CD4-positive, alpha-beta memory T cell (primary cell): Measurements from ENCODE around the gene CHMP4B. TPM values are rescaled to one million over a fixed set of nuclear protein-coding genes. Genes with fewer than 3 reads are reported as not detected.

Source experiments
- CTCF ChIA-PET: fragments of 350-600 bp; sonication (Branson Sonifier 250); formaldehyde crosslinking; loops from one replicate; lab custom pipeline; 2021; ENCODE audit warnings: inconsistent platforms; ENCODE audit not compliant: partially characterized antibody; lab: Charles Lee
- POLR2A ChIA-PET: fragments of 350-600 bp; sonication (Branson Sonifier 250); formaldehyde crosslinking; loops from one replicate; lab custom pipeline; 2021; ENCODE audit not compliant: partially characterized antibody; lab: Charles Lee
- DNase-seq, 5 donors: peaks; one replicate each; pipeline versions ENCODE4 v3.0.0 to v3.0.0-alpha.2; 2020 to 2022; ENCODE audit warnings: mixed read lengths in 1 of 5
- H3K27ac ChIP-seq: one replicate; pipeline ENCODE4 v1.7.0; 2013; ENCODE audit warnings: low read depth, low read length
- H3K27me3 ChIP-seq: 2 replicates; pipeline ENCODE4 v1.7.0; 2013; ENCODE audit warnings: mild to moderate bottlenecking, low read length, moderate library complexity; ENCODE audit not compliant: insufficient read depth
- H3K36me3 ChIP-seq: 2 replicates; pipeline ENCODE4 v1.7.0; 2013; ENCODE audit warnings: mild to moderate bottlenecking, low read length, moderate library complexity; ENCODE audit not compliant: insufficient read depth
- H3K4me1 ChIP-seq: 2 replicates; pipeline ENCODE4 v1.7.0; 2013; ENCODE audit warnings: mild to moderate bottlenecking, low read length, moderate library complexity; ENCODE audit not compliant: insufficient read depth
- H3K4me3 ChIP-seq, 2 donors: one replicate each; pipeline ENCODE4 v1.7.0; 2013; ENCODE audit warnings: low read length in 2 of 2, mild to moderate bottlenecking in 1 of 2
- H3K9me3 ChIP-seq, 2 donors: one replicate each; pipeline ENCODE4 v1.7.0; 2013; ENCODE audit warnings: low read length in 2 of 2, control low read depth in 1 of 2; ENCODE audit not compliant: control insufficient read depth in 1 of 2
- H3K27ac Mint-ChIP-seq, 7 donors: one replicate each; pipeline ENCODE4 v1.8.0; 2020 to 2021; ENCODE audit warnings: mixed read lengths in 7 of 7, mild to moderate bottlenecking in 6 of 7, inconsistent platforms in 3 of 7, moderate library complexity in 3 of 7
- H3K27me3 Mint-ChIP-seq, 2 donors: one replicate each; pipeline ENCODE4 v1.8.0; 2020 to 2021; ENCODE audit warnings: mixed read lengths in 2 of 2
- H3K36me3 Mint-ChIP-seq, 2 donors: one replicate each; pipeline ENCODE4 v1.8.0; 2020 to 2021; ENCODE audit warnings: mixed read lengths in 2 of 2, inconsistent platforms in 1 of 2, mild to moderate bottlenecking in 1 of 2
- H3K4me1 Mint-ChIP-seq, 4 donors: one replicate each; pipeline ENCODE4 v1.8.0; 2020 to 2021; ENCODE audit warnings: mixed read lengths in 4 of 4, mild to moderate bottlenecking in 1 of 4
- H3K4me3 Mint-ChIP-seq, 8 donors: one replicate each; pipeline ENCODE4 v1.8.0; 2020 to 2021; ENCODE audit warnings: mixed read lengths in 8 of 8, mild to moderate bottlenecking in 7 of 8, moderate library complexity in 6 of 8, inconsistent platforms in 3 of 8
- H3K9me3 Mint-ChIP-seq, 8 donors: one replicate each; pipeline ENCODE4 v1.8.0; 2020 to 2021; ENCODE audit warnings: mixed read lengths in 8 of 8, mild to moderate bottlenecking in 5 of 8, inconsistent platforms in 3 of 8, moderate library complexity in 1 of 8
- intact Hi-C: fragments of 100-400 bp; cut with micrococcal nuclease; formaldehyde crosslinking; loops from one replicate; pipeline ENCODE4 v1.15.1; 2023
- polyA plus RNA-seq, 2 donors: library from polyadenylated mRNA; unstranded; fragments of 300-500 nt; fragmentation: Illumina TruSeq; gene quantifications; one replicate each; pipeline ENCODE4 v1.2.3, GENCODE V29; 2021
- total RNA-seq, 2 experiments: library from RNA; stranded (reverse); gene quantifications; one replicate each; pipeline ENCODE4 v1.2.3, GENCODE V29; 2021

The CHMP4B gene
- total and polyA plus RNA-seq, 4 experiments from 2014 or later: 1.2 to 54.0 (median 29.1) TPM

- no peak overlapping the region for H3K4me3 Mint-ChIP-seq
- intact Hi-C loops: no loop called here
- peaks cover 2 to 6% of the 10 kb centered on the region in 2 donors for H3K36me3 Mint-ChIP-seq
- Histone ChIP-seq H3K4me3 (no peak overlapping the region), H3K9me3 (no peaks in the 10 kb centered on the region), H3K36me3 (no peaks in the 10 kb centered on the region), H3K27ac (no peak overlapping the region), H3K4me1 (no peaks in the 10 kb centered on the region), H3K27me3 (no peaks in the 10 kb centered on the region)
- peaks cover 0 to 2% of the 10 kb centered on the region in 2 donors for H3K27me3 Mint-ChIP-seq
- CTCF ChIA-PET: no interaction called here
- H3K9me3 Mint-ChIP-seq: peaks cover 0 to 19% (median 17%) of the 10 kb centered on the region in 8 donors
- H3K27ac Mint-ChIP-seq: no peak overlapping the region
- no peaks in the 10 kb centered on the region for H3K4me1 Mint-ChIP-seq
- POLR2A ChIA-PET: no interaction called here
- no peak for DNase-seq
These were observed 63.9 kb downstream of the CHMP4B start for GRCh38 chr20:33875055-33875454.

DNA sequence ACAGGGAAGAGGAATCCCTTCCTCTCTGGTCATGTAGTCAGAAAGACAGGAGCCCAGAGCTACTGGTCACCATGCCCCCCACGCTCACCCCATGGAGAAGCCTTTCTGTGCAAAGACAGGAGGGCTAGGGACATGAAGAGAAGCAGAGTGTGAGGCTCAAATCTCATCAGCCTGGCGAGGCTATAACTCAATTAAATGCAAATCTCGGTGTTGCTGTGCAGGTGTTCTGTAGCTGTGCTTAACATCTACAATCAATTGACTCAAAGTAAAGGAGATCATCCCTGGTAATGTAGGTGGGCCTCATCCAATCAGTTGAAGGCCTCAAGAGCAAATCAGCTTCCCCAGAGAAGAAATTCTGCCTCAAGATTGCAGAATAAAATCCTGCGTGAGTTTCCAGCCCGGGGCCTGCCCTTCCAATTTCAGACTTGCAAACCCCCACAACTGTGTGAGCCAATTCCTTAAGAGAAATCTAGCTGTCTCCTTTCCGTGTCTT, 64.4 kb downstream of the CHMP4B start:
- DNase-seq: no peak
- H3K4me3 Mint-ChIP-seq: no peak overlapping the region
- ChIA-PET CTCF (no interaction called here), POLR2A (no interaction called here)
- no peak overlapping the region for H3K4me3 ChIP-seq
- H3K4me1 Mint-ChIP-seq: no peaks in the 10 kb centered on the region
- peaks cover 0 to 24% (median 21%) of the 10 kb centered on the region in 8 donors for H3K9me3 Mint-ChIP-seq
- H3K4me1 ChIP-seq: no peaks in the 10 kb centered on the region
- H3K36me3 ChIP-seq: no peaks in the 10 kb centered on the region
- intact Hi-C loops: no loop called here
- H3K9me3 ChIP-seq: no peaks in the 10 kb centered on the region
- no peaks in the 10 kb centered on the region for H3K27me3 ChIP-seq
- H3K27ac Mint-ChIP-seq: no peak overlapping the region
- peaks cover 3 to 8% of the 10 kb centered on the region in 2 donors for H3K36me3 Mint-ChIP-seq
- H3K27ac ChIP-seq: no peak overlapping the region
- H3K27me3 Mint-ChIP-seq: peaks cover 0 to 2% of the 10 kb centered on the region in 2 donors

GRCh38 chr20:33878583-33878982, 67.4 kb downstream of the CHMP4B start:
- no peaks in the 10 kb centered on the region for H3K9me3 ChIP-seq
- no peaks in the 10 kb centered on the region for H3K36me3 ChIP-seq
- no peaks in the 10 kb centered on the region for H3K27me3 ChIP-seq
- peaks cover 0 to 24% (median 21%) of the 10 kb centered on the region in 8 donors for H3K9me3 Mint-ChIP-seq
- peaks cover 0 to 3% (median 1%) of the 10 kb centered on the region in 4 donors for H3K4me1 Mint-ChIP-seq
- H3K4me1 ChIP-seq: no peaks in the 10 kb centered on the region
- no peak overlapping the region for H3K4me3 ChIP-seq
- peaks cover 3 to 8% of the 10 kb centered on the region in 2 donors for H3K36me3 Mint-ChIP-seq
- intact Hi-C loops: no loop called here
- no peak overlapping the region for H3K4me3 Mint-ChIP-seq
- ChIA-PET CTCF (interaction anchor here (0.8 kb wide), 1 partner anchor 59 kb away, joined by 3 read pairs; no protein-coding TSS in a partner anchor), POLR2A (no interaction called here)
- no peak for DNase-seq
- H3K27ac ChIP-seq: no peak overlapping the region
- peaks cover 0 to 2% of the 10 kb centered on the region in 2 donors for H3K27me3 Mint-ChIP-seq
- no peak overlapping the region for H3K27ac Mint-ChIP-seq

GRCh38 chr20:33880396-33880795, 69.2 kb downstream of the CHMP4B start:
- H3K4me3 Mint-ChIP-seq: no peak overlapping the region
- intact Hi-C loops: no loop called here
- H3K27me3 Mint-ChIP-seq: peaks cover 0 to 2% of the 10 kb centered on the region in 2 donors
- peaks cover 3 to 11% (median 8%) of the 10 kb centered on the region in 4 donors for H3K4me1 Mint-ChIP-seq
- no peaks in the 10 kb centered on the region for H3K9me3 ChIP-seq
- peaks cover 0 to 24% (median 21%) of the 10 kb centered on the region in 8 donors for H3K9me3 Mint-ChIP-seq
- H3K36me3 Mint-ChIP-seq: peaks cover 3 to 8% of the 10 kb centered on the region in 2 donors
- CTCF ChIA-PET: no interaction called here
- POLR2A ChIA-PET: no interaction called here
- no peaks in the 10 kb centered on the region for H3K27me3 ChIP-seq
- H3K36me3 ChIP-seq: no peaks in the 10 kb centered on the region
- H3K27ac Mint-ChIP-seq: no peak overlapping the region
- no peak overlapping the region for H3K4me3 ChIP-seq
- H3K27ac ChIP-seq: no peak overlapping the region
- DNase-seq: no peak
- peaks cover 5% of the 10 kb centered on the region for H3K4me1 ChIP-seq

DNA sequence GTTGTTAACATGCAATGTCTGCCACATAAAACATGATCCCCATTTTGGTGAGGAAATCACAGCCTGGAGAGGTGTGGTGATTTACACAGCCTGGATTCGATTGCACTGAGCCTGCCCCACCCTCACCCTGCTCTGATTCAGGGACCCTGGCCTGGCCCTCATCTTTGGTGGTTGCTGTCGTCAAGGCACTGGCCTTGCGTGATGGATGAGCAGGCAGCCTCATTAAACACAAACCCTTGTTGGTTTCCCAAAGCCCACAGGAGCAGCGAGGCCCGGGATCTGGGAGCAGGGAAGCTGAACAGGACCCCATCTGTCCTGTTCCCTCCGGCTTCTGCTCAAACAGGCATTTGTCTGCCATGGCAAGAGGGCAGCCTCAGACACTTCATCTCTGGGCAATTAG, 70.8 kb downstream of the CHMP4B start:
- peaks cover 0 to 2% of the 10 kb centered on the region in 2 donors for H3K27me3 Mint-ChIP-seq
- Histone ChIP-seq H3K27ac (no peak overlapping the region), H3K4me3 (no peak overlapping the region), H3K9me3 (no peaks in the 10 kb centered on the region), H3K36me3 (no peaks in the 10 kb centered on the region), H3K27me3 (no peaks in the 10 kb centered on the region), H3K4me1 (peaks cover 5% of the 10 kb centered on the region)
- peaks cover 0 to 24% (median 21%) of the 10 kb centered on the region in 8 donors for H3K9me3 Mint-ChIP-seq
- intact Hi-C loops: no loop called here
- CTCF ChIA-PET: interaction anchor here (0.6 kb wide), 1 partner anchor 33 kb away, joined by 3 read pairs; no protein-coding TSS in a partner anchor
- H3K27ac Mint-ChIP-seq: peak overlapping the region in 1 of 7 donors; percentile 29
- H3K36me3 Mint-ChIP-seq: peaks cover 3 to 8% of the 10 kb centered on the region in 2 donors
- no peak for DNase-seq
- H3K4me1 Mint-ChIP-seq: peaks cover 3 to 11% (median 8%) of the 10 kb centered on the region in 4 donors
- POLR2A ChIA-PET: no interaction called here
- no peak overlapping the region for H3K4me3 Mint-ChIP-seq

DNA sequence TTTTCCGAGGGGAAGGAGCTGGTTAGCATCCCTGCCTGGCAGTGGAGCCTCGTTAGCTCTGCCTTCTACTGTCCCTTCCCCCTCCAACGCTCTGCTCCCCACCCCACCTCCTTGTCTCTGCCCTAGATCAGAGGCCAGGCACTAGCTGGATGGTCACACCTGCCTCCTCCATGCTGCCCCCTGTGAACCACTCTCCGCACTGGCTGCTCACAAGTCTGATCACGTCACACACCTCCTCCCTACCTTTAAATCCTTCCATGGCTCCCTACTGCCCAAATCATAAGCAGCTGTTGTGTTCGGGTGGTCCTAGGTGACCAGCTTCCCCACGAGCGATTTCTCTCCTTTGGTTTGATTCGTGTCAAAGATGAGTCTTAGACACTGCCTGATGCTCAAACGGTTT, 71.3 kb downstream of the CHMP4B start:
- peaks cover 3 to 11% (median 8%) of the 10 kb centered on the region in 4 donors for H3K4me1 Mint-ChIP-seq
- CTCF ChIA-PET: interaction anchor here (0.6 kb wide), 2 partner anchors 13 to 33 kb away, joined by 3 read pairs; no protein-coding TSS in a partner anchor
- no peak overlapping the region for H3K27ac Mint-ChIP-seq
- Histone ChIP-seq H3K27ac (no peak overlapping the region), H3K36me3 (no peaks in the 10 kb centered on the region), H3K4me3 (no peak overlapping the region), H3K27me3 (no peaks in the 10 kb centered on the region), H3K4me1 (peaks cover 5% of the 10 kb centered on the region), H3K9me3 (no peaks in the 10 kb centered on the region)
- no peak overlapping the region for H3K4me3 Mint-ChIP-seq
- H3K9me3 Mint-ChIP-seq: peaks cover 0 to 24% (median 21%) of the 10 kb centered on the region in 8 donors
- intact Hi-C loops: no loop called here
- POLR2A ChIA-PET: no interaction called here
- peaks cover 0 to 2% of the 10 kb centered on the region in 2 donors for H3K27me3 Mint-ChIP-seq
- H3K36me3 Mint-ChIP-seq: peaks cover 3 to 8% of the 10 kb centered on the region in 2 donors
- DNase-seq: no peak

GRCh38 chr20:33883164-33883563, 72.0 kb downstream of the CHMP4B start:
- intact Hi-C loops: no loop called here
- peaks cover 0 to 2% of the 10 kb centered on the region in 2 donors for H3K27me3 Mint-ChIP-seq
- CTCF ChIA-PET: interaction anchor here (0.9 kb wide), 1 partner anchor 46 kb away, joined by 3 read pairs; no protein-coding TSS in a partner anchor
- H3K27ac ChIP-seq: no peak overlapping the region
- peaks cover 0 to 20% (median 17%) of the 10 kb centered on the region in 8 donors for H3K9me3 Mint-ChIP-seq
- no peaks in the 10 kb centered on the region for H3K9me3 ChIP-seq
- H3K27ac Mint-ChIP-seq: no peak overlapping the region
- H3K4me1 Mint-ChIP-seq: peaks cover 3 to 11% (median 8%) of the 10 kb centered on the region in 4 donors
- no peaks in the 10 kb centered on the region for H3K36me3 ChIP-seq
- DNase-seq: no peak
- no peak overlapping the region for H3K4me3 Mint-ChIP-seq
- POLR2A ChIA-PET: no interaction called here
- H3K4me3 ChIP-seq: no peak overlapping the region
- H3K4me1 ChIP-seq: peaks cover 5% of the 10 kb centered on the region
- no peaks in the 10 kb centered on the region for H3K27me3 ChIP-seq
- peaks cover 2 to 8% of the 10 kb centered on the region in 2 donors for H3K36me3 Mint-ChIP-seq
